ENCODE data around the gene KLF2. TPM values are rescaled to one million over a fixed set of nuclear protein-coding genes. Genes with fewer than 3 reads are reported as not detected.

KLF2 gene
- total RNA-seq, 4 donors from 2014 or later = 27.0 to 41.1 (median 36.9) TPM

DNA sequence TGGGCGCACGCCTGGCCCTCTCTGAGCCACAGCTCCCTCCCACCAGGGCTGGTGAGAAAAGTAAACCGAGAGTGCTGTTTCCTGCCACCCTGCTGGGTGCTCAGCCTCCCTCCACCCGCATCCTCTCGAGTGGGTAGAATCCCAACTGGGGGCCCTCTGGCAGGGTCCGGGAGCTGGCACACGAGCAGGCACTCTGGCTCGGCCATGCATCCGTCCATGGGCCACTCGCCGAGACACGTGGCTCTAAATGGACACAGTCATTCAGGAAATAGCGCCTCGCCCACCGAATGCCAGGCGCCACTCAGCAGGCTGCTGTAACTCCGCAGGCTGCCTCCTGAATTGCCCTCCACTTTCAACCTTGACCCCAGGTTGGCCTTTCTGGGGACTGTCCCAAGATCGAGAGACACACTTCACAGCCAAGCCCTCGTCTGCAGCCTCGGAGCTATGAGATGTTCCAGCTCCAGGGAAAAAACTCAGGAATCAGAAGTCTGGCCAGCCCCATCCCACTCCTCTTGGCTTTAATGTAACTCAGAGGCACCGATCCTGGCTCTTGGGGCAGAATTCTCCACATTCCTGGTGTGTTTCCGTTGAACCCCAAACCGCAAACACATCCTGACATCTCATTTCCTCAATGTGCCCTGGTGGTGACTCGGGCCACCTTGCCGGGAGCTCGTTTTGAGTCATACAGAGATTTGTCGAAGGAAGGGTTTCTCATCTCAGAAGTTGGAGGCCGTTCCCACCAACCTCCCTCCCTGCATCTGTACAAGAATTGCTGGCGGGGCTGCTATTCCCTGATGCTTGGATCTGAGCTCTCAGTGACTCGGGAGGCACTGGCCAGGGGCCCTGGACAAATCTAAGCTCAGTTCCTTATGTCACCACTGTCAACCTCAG is 14.1 kb downstream of the KLF2 start:
- no peaks in the 10 kb centered on the region for H3K36me3 ChIP-seq
- no peak overlapping the region for H3K4me3 ChIP-seq

DNA sequence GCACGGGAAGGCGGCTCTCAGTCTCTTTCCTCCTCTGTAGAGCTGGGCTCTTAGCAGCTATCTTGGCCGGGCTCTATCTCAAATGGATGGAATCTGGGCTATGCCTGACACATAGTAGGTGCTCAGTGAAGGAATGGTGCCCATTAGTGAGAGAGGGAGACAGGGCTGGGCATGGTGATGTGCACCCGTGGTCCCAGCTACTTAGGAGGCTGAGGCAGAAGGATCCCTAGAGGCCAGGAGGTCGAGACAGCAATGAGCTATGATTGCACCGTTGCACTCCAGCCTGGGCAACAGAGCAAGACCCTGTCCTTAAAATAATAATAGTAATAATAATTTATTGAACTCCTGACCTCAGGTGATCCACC is 14.7 kb downstream of the KLF2 start:
- no peak overlapping the region for H3K27ac ChIP-seq
- no peaks in the 10 kb centered on the region for H3K9me3 ChIP-seq
- H3K4me1 ChIP-seq = peaks cover 33% of the 10 kb centered on the region
- no peak overlapping the region for H3K4me3 ChIP-seq
- H3K36me3 ChIP-seq = no peaks in the 10 kb centered on the region
- TF ChIP-seq, protein P1, sequence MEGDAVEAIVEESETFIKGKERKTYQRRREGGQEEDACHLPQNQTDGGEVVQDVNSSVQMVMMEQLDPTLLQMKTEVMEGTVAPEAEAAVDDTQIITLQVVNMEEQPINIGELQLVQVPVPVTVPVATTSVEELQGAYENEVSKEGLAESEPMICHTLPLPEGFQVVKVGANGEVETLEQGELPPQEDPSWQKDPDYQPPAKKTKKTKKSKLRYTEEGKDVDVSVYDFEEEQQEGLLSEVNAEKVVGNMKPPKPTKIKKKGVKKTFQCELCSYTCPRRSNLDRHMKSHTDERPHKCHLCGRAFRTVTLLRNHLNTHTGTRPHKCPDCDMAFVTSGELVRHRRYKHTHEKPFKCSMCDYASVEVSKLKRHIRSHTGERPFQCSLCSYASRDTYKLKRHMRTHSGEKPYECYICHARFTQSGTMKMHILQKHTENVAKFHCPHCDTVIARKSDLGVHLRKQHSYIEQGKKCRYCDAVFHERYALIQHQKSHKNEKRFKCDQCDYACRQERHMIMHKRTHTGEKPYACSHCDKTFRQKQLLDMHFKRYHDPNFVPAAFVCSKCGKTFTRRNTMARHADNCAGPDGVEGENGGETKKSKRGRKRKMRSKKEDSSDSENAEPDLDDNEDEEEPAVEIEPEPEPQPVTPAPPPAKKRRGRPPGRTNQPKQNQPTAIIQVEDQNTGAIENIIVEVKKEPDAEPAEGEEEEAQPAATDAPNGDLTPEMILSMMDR (IDR thresholded peaks at IDR 0.05) = no peak
- TF ChIP-seq POLR2AphosphoS5 (IDR thresholded peaks at IDR 0.05) (no peak), EP300 (IDR thresholded peaks at IDR 0.05) (no peak), POLR2A (IDR thresholded peaks at IDR 0.05) (no peak)
- no peak for DNase-seq (ENCODE audit: low spot score in 2 of 2)
- 74% methylated on average over 6 of the region's 6 CpGs for WGBS
- H3K27me3 ChIP-seq = no peaks in the 10 kb centered on the region

More for the DNA sequence above, 14.1 kb downstream of the KLF2 start:
- DNase-seq (ENCODE audit: low spot score in 2 of 2) = no peak
- 43% methylated on average over 17 of the region's 30 CpGs for WGBS
- Histone ChIP-seq H3K4me1 (peaks cover 33% of the 10 kb centered on the region), H3K9me3 (no peaks in the 10 kb centered on the region), H3K27me3 (no peaks in the 10 kb centered on the region), H3K27ac (peak overlapping the region; percentile 20)
- TF ChIP-seq, protein P1 (IDR thresholded peaks at IDR 0.05) = peak in 1 of 2 donors; percentile 15
- no peak for TF ChIP-seq POLR2AphosphoS5 (IDR thresholded peaks at IDR 0.05)

DNA sequence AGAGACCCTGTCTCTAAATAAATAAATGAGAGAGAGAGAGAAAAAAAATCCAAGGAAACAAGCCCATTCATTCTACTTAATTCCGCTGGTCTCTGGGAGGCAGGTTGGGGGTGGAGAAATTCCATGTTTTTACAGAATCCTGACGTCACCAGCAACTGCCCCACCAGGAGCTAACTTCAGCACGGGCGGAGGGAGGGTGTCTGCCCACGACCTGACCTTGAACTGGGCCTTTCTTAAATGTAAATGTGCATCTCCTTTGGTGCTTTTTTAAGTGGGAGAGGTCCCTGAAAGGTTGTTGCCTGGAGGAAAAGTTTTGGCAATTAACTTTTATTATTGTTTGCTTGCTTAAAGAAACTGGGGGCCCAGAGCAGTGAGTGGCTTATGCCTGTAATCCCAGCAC is 15.5 kb downstream of the KLF2 start:
- no peak overlapping the region for H3K4me3 ChIP-seq
- no peak for DNase-seq (ENCODE audit: low spot score in 2 of 2)
- H3K4me1 ChIP-seq = peaks cover 33% of the 10 kb centered on the region
- TF ChIP-seq, protein P1 (IDR thresholded peaks at IDR 0.05) = no peak
- no peak for TF ChIP-seq POLR2A (IDR thresholded peaks at IDR 0.05)
- TF ChIP-seq EP300 (IDR thresholded peaks at IDR 0.05) = no peak
- TF ChIP-seq POLR2AphosphoS5 (IDR thresholded peaks at IDR 0.05) = no peak
- H3K27me3 ChIP-seq = no peaks in the 10 kb centered on the region
- H3K36me3 ChIP-seq = no peaks in the 10 kb centered on the region
- no peaks in the 10 kb centered on the region for H3K9me3 ChIP-seq
- no peak overlapping the region for H3K27ac ChIP-seq
- 70% methylated on average over 5 of the region's 5 CpGs for WGBS

DNA sequence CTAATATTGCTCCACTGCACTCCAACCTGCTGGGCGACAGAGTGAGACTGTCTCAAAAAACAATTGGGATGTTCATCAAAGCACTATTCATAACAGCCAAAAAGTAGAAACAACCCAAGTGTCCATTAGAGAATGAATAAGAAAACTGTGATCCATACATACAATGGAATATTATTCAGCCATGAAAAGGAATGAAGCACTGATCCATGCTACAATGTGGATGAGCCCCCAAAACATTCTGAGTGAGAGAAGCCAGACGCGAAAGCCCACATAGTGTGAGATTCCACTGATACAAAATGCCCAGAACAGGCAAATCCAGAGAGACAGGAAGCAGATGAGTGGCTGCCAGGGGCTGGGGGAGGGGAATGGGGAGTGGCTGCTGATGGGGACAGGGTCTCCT is 16.0 kb downstream of the KLF2 start:
- Histone ChIP-seq H3K9me3 (no peaks in the 10 kb centered on the region), H3K4me3 (no peak overlapping the region), H3K27ac (no peak overlapping the region), H3K27me3 (no peaks in the 10 kb centered on the region), H3K36me3 (no peaks in the 10 kb centered on the region), H3K4me1 (peaks cover 33% of the 10 kb centered on the region)
- 98% methylated on average over 3 of the region's 3 CpGs for WGBS
- DNase-seq (ENCODE audit: low spot score in 2 of 2) = no peak
- TF ChIP-seq, protein P1 (IDR thresholded peaks at IDR 0.05) = no peak
- TF ChIP-seq EP300 (IDR thresholded peaks at IDR 0.05) (no peak), POLR2AphosphoS5 (IDR thresholded peaks at IDR 0.05) (no peak), POLR2A (IDR thresholded peaks at IDR 0.05) (no peak)

DNA sequence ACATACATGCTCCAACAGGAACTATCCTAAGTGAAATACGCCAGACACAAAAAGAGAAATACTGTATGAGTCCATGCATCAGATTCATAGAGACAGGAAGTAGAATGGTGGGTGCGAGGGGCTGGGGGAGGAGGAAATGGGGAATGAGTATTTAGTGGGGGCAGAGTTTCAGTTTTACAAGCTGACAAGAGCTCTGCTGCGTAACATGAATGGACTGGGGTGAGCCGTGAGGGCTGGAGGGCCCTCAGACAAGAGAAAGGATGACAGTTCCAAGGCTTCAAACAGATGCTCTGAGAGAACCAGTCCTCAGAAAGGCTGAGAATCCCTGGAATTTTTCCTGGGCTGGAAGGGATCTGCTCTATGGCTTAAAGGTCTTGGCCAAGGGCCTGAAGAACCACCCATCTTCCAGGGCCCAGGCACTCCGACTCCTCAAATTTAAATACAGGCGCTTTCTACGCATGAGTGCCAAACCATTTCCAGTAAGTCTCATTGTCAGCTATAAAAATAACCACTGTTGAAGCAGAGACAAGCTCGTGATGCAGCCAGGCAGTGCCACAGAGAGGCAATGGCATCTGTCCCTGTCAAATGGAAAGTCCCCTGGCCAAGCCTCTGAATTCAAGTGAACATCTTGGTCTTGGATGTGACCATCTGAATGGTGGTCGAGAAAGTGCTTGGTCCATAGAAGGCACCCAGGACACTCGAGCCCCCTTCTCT is 17.5 kb downstream of the KLF2 start:
- peaks cover 33% of the 10 kb centered on the region for H3K4me1 ChIP-seq
- H3K27ac ChIP-seq = peak overlapping the region; percentile 66
- WGBS = 19% methylated on average over 9 of the region's 10 CpGs
- no peak for DNase-seq (ENCODE audit: low spot score in 2 of 2)
- no peaks in the 10 kb centered on the region for H3K36me3 ChIP-seq
- H3K4me3 ChIP-seq = no peak overlapping the region
- H3K27me3 ChIP-seq = no peaks in the 10 kb centered on the region
- no peaks in the 10 kb centered on the region for H3K9me3 ChIP-seq
- TF ChIP-seq EP300 (IDR thresholded peaks at IDR 0.05) (no peak), POLR2AphosphoS5 (IDR thresholded peaks at IDR 0.05) (peak in 2 of 3 donors; percentile 16 to 60)
